ENCODE measurements around the gene ATRN.

ATRN gene

GRCh38 chr20:3692706-3693294 is 222.0 kb downstream of the ATRN start:
- DNase-seq: no peak
- Mint-ChIP-seq H3K27me3 (no peaks in the 10 kb centered on the region), H3K27ac (no peak overlapping the region), H3K4me1 (ENCODE audit: low read depth) (no peaks in the 10 kb centered on the region), H3K9me3 (no peaks in the 10 kb centered on the region), H3K4me3 (no peak overlapping the region), H3K36me3 (ENCODE audit: low read depth) (no peaks in the 10 kb centered on the region)

GRCh38 chr20:3693376-3693775 is 222.6 kb downstream of the ATRN start:
- H3K36me3 Mint-ChIP-seq (ENCODE audit: low read depth): no peaks in the 10 kb centered on the region
- H3K9me3 Mint-ChIP-seq: no peaks in the 10 kb centered on the region
- H3K4me3 Mint-ChIP-seq: no peak overlapping the region
- no peak overlapping the region for H3K27ac Mint-ChIP-seq
- H3K27me3 Mint-ChIP-seq: no peaks in the 10 kb centered on the region
- no peaks in the 10 kb centered on the region for H3K4me1 Mint-ChIP-seq (ENCODE audit: low read depth)
- DNase-seq: no peak

GRCh38 chr20:3694864-3695263 is 224.0 kb downstream of the ATRN start:
- Mint-ChIP-seq H3K27me3 (no peaks in the 10 kb centered on the region), H3K27ac (no peak overlapping the region)

GRCh38 chr20:3696200-3696599 is 225.4 kb downstream of the ATRN start:
- no peaks in the 10 kb centered on the region for H3K9me3 Mint-ChIP-seq
- no peaks in the 10 kb centered on the region for H3K36me3 Mint-ChIP-seq (ENCODE audit: low read depth)
- H3K27ac Mint-ChIP-seq: no peak overlapping the region
- no peaks in the 10 kb centered on the region for H3K27me3 Mint-ChIP-seq
- no peak overlapping the region for H3K4me3 Mint-ChIP-seq
- no peak for DNase-seq
- H3K4me1 Mint-ChIP-seq (ENCODE audit: low read depth): no peaks in the 10 kb centered on the region

More at GRCh38 chr20:3694864-3695263, 224.0 kb downstream of the ATRN start:
- H3K36me3 Mint-ChIP-seq (ENCODE audit: low read depth): no peaks in the 10 kb centered on the region
- H3K9me3 Mint-ChIP-seq: no peaks in the 10 kb centered on the region
- H3K4me3 Mint-ChIP-seq: no peak overlapping the region
- DNase-seq: no peak
- no peaks in the 10 kb centered on the region for H3K4me1 Mint-ChIP-seq (ENCODE audit: low read depth)

- no peak for DNase-seq
- Mint-ChIP-seq H3K27me3 (no peaks in the 10 kb centered on the region), H3K9me3 (no peaks in the 10 kb centered on the region), H3K27ac (no peak overlapping the region), H3K36me3 (ENCODE audit: low read depth) (no peaks in the 10 kb centered on the region), H3K4me3 (no peak overlapping the region), H3K4me1 (ENCODE audit: low read depth) (no peaks in the 10 kb centered on the region)
Measured at GRCh38 chr20:3696745-3697587, 226.1 kb downstream of the ATRN start.

- Mint-ChIP-seq H3K9me3 (no peaks in the 10 kb centered on the region), H3K27ac (no peak overlapping the region), H3K36me3 (ENCODE audit: low read depth) (no peaks in the 10 kb centered on the region), H3K4me3 (no peak overlapping the region), H3K27me3 (no peaks in the 10 kb centered on the region), H3K4me1 (ENCODE audit: low read depth) (no peaks in the 10 kb centered on the region)
- DNase-seq: no peak
Measured at GRCh38 chr20:3697588-3698305, 226.9 kb downstream of the ATRN start.

GRCh38 chr20:3698591-3699001 is 227.8 kb downstream of the ATRN start:
- H3K27ac Mint-ChIP-seq: no peak overlapping the region
- H3K4me3 Mint-ChIP-seq: no peak overlapping the region
- no peak for DNase-seq
- no peaks in the 10 kb centered on the region for H3K4me1 Mint-ChIP-seq (ENCODE audit: low read depth)
- H3K36me3 Mint-ChIP-seq (ENCODE audit: low read depth): no peaks in the 10 kb centered on the region
- H3K9me3 Mint-ChIP-seq: no peaks in the 10 kb centered on the region
- no peaks in the 10 kb centered on the region for H3K27me3 Mint-ChIP-seq

GRCh38 chr20:3699037-3699436 is 228.2 kb downstream of the ATRN start:
- H3K4me1 Mint-ChIP-seq (ENCODE audit: low read depth): no peaks in the 10 kb centered on the region
- H3K27me3 Mint-ChIP-seq: no peaks in the 10 kb centered on the region
- no peak overlapping the region for H3K4me3 Mint-ChIP-seq
- H3K36me3 Mint-ChIP-seq (ENCODE audit: low read depth): no peaks in the 10 kb centered on the region
- H3K27ac Mint-ChIP-seq: no peak overlapping the region
- H3K9me3 Mint-ChIP-seq: no peaks in the 10 kb centered on the region
- no peak for DNase-seq
